Vagina (tissue), 2 donors: ENCODE measurements around the gene PTPN12. TPM values are rescaled to one million over a fixed set of nuclear protein-coding genes. Genes with fewer than 3 reads are reported as not detected.
A peak's percentile ranks its signal among the peaks of the same experiment; 100 is the strongest.

Experiments used
- DNase-seq, 2 donors: peaks; one replicate each; pipeline ENCODE4 v3.0.0-alpha.2; 2017; ENCODE audit errors: extremely low spot score in 2 of 2
- H3K27ac ChIP-seq: fragments of 200-600 bp; sonication (generic); one replicate; pipeline ENCODE4 v1.5.1; 2019
- H3K27me3 ChIP-seq: fragments of 200-600 bp; sonication (generic); one replicate; pipeline ENCODE4 v1.5.1; 2019
- H3K36me3 ChIP-seq, 2 donors: fragments of 200-600 bp; sonication (generic); one replicate each; pipeline ENCODE4 v1.5.1; 2017 to 2019
- H3K4me1 ChIP-seq: fragments of 200-600 bp; sonication (generic); one replicate; pipeline ENCODE4 v1.5.1; 2019
- H3K4me3 ChIP-seq, 2 donors: fragments of 200-600 bp; sonication (generic); 1 replicate in 1 of 2; 2 replicates in 1 of 2; pipeline ENCODE4 v1.5.1; 2016 to 2019
- H3K9me3 ChIP-seq: fragments of 200-600 bp; sonication (generic); one replicate; pipeline ENCODE4 v1.5.1; 2019
- POLR2A ChIP-seq, 2 donors: fragments of 450-650 bp; IDR thresholded peaks; one replicate each; pipeline ENCODE4 v1.6.1; 2017; ENCODE audit warnings: antibody characterized with exemption in 2 of 2, mild to moderate bottlenecking in 2 of 2, moderate library complexity in 2 of 2
- POLR2AphosphoS5 ChIP-seq, 2 donors: sonication (generic); formaldehyde crosslinking; IDR thresholded peaks; one replicate each; pipeline ENCODE4 v1.9.0; 2017; ENCODE audit warnings: antibody characterized with exemption in 2 of 2, mild to moderate bottlenecking in 2 of 2, low read depth in 1 of 2; ENCODE audit not compliant: insufficient read depth in 1 of 2
- intact Hi-C: fragments of 100-400 bp; cut with DNase I; formaldehyde crosslinking; loops from one replicate; pipeline ENCODE4 v1.15.1; 2023
- total RNA-seq: library from RNA; depleted of rRNA; stranded (reverse); fragments of >200 nt; gene quantifications from one replicate; pipeline ENCODE4 v1.2.3, GENCODE V29; 2016
- TF ChIP-seq, protein P1 (sequence below), 3 experiments: fragments of 450-650 bp in 2 of 3; fragments of 200-600 bp in 1 of 3; sonication (generic) in 1 of 3; IDR thresholded peaks; one replicate each; pipeline ENCODE4 v1.5.1; 2017 to 2019; ENCODE audit warnings: antibody characterized with exemption in 3 of 3, mild to moderate bottlenecking in 2 of 3, moderate library complexity in 2 of 3

PTPN12 gene
- total RNA-seq, result 106 TPM

- intact Hi-C loops, result loop anchor here (10.0 kb wide), 1 partner anchor 122 kb away; the partner anchor contains the start of gene GSAP
- DNase-seq, result peak in 1 of 2 donors; percentile 90
- H3K9me3 ChIP-seq, result no peaks in the 10 kb centered on the region
Observed at GRCh38 chr7:77537136-77537777, at the start of gene PTPN12. TSS of gene PTPN12 (plus strand) at chr7:77537295. CDS start at chr7:77537547, 252 bp downstream.

DNA sequence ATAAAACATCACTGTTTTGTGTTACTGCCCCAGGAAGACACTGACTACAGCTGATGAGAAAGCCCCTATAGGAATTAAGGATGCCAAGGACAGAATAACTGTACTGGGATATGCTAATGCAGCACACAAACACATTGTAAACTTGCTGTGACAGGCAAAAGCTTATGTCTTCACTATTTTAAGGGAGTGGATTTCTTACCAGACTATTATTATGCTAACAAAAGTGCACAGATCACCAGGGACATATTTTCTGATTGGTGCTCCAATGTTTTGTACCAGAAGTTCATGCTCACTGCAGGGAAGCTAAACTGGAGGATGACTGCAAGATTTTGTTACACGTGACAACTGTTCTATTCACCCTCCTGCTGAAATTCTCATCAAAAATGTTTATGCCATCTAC is 48.1 kb upstream of the PTPN12 start:
- TF ChIP-seq POLR2AphosphoS5 (IDR thresholded peaks at IDR 0.05; ENCODE audit: insufficient read depth in 1 of 2, low read depth in 1 of 2) (no peak), POLR2A (IDR thresholded peaks at IDR 0.05) (no peak)
- TF ChIP-seq, protein P1, sequence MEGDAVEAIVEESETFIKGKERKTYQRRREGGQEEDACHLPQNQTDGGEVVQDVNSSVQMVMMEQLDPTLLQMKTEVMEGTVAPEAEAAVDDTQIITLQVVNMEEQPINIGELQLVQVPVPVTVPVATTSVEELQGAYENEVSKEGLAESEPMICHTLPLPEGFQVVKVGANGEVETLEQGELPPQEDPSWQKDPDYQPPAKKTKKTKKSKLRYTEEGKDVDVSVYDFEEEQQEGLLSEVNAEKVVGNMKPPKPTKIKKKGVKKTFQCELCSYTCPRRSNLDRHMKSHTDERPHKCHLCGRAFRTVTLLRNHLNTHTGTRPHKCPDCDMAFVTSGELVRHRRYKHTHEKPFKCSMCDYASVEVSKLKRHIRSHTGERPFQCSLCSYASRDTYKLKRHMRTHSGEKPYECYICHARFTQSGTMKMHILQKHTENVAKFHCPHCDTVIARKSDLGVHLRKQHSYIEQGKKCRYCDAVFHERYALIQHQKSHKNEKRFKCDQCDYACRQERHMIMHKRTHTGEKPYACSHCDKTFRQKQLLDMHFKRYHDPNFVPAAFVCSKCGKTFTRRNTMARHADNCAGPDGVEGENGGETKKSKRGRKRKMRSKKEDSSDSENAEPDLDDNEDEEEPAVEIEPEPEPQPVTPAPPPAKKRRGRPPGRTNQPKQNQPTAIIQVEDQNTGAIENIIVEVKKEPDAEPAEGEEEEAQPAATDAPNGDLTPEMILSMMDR (IDR thresholded peaks at IDR 0.05), result no peak
- DNase-seq, result no peak
- intact Hi-C loops, result no loop called here
- Histone ChIP-seq H3K9me3 (no peaks in the 10 kb centered on the region), H3K36me3 (no peaks in the 10 kb centered on the region), H3K27ac (no peak overlapping the region), H3K4me3 (no peak overlapping the region), H3K27me3 (no peaks in the 10 kb centered on the region), H3K4me1 (no peaks in the 10 kb centered on the region)

More at GRCh38 chr7:77537136-77537777, at the start of gene PTPN12:
- Histone ChIP-seq H3K27me3 (no peaks in the 10 kb centered on the region), H3K4me3 (peak within 1 kb of the TSS; percentile 72 to 79), H3K4me1 (peaks cover 40% of the 10 kb centered on the region), H3K36me3 (no peaks in the 10 kb centered on the region), H3K27ac (peak within 1 kb of the TSS; percentile 89)
- no peak for TF ChIP-seq POLR2AphosphoS5 (IDR thresholded peaks at IDR 0.05; ENCODE audit: insufficient read depth in 1 of 2, low read depth in 1 of 2)
- TF ChIP-seq POLR2A (IDR thresholded peaks at IDR 0.05), result no peak
- TF ChIP-seq, protein P1 (IDR thresholded peaks at IDR 0.05), result no peak

DNA sequence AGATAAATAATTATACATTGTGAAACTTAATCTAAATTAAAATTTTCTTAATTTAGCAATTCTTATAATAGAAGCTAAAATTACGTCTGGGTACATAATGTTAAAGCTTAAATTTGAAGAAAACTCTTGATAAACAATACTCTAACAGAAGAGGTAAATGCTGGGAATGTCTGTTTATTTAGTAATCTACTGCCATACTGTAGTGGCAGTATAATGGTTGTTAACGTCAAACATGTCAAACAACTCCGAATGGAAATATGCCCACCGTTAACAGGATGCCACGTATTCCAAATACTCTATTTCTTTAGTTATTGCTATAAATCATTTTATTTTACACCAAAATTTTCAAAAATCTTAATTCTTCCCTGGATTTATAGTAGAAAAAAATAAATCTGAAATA is 40.0 kb upstream of the PTPN12 start:
- Histone ChIP-seq H3K4me1 (no peaks in the 10 kb centered on the region), H3K36me3 (no peaks in the 10 kb centered on the region), H3K27me3 (no peaks in the 10 kb centered on the region), H3K4me3 (no peak overlapping the region), H3K9me3 (no peaks in the 10 kb centered on the region), H3K27ac (no peak overlapping the region)
- DNase-seq, result no peak
- TF ChIP-seq, protein P1 (IDR thresholded peaks at IDR 0.05), result no peak
- intact Hi-C loops, result no loop called here

- H3K9me3 ChIP-seq, result no peaks in the 10 kb centered on the region
- intact Hi-C loops, result no loop called here
- TF ChIP-seq, protein P1 (IDR thresholded peaks at IDR 0.05), result no peak
- TF ChIP-seq POLR2A (IDR thresholded peaks at IDR 0.05), result no peak
- no peak for TF ChIP-seq POLR2AphosphoS5 (IDR thresholded peaks at IDR 0.05; ENCODE audit: insufficient read depth in 1 of 2, low read depth in 1 of 2)
- DNase-seq, result no peak
- no peaks in the 10 kb centered on the region for H3K4me1 ChIP-seq
- no peaks in the 10 kb centered on the region for H3K27me3 ChIP-seq
- no peak overlapping the region for H3K4me3 ChIP-seq
- H3K27ac ChIP-seq, result no peak overlapping the region
- H3K36me3 ChIP-seq, result no peaks in the 10 kb centered on the region
Observed at GRCh38 chr7:77498659-77499379, 38.3 kb upstream of the PTPN12 start.

DNA sequence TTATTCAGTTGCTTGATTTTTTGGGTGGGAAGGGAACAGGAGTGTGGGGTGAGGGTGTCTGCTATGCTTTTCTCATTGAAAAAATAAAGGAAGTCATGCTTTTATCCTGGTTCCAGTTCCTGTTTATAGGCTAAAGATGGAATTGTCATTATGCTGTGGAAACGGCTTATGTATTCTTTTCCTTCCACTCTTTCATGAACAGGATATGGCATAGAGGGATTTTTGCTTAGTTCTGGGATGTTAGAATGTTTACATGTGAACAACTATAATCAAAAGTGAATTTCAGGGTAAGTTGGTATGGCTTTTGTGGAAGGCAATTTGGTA is 35.9 kb upstream of the PTPN12 start:
- TF ChIP-seq POLR2A (IDR thresholded peaks at IDR 0.05) (no peak), POLR2AphosphoS5 (IDR thresholded peaks at IDR 0.05; ENCODE audit: insufficient read depth in 1 of 2, low read depth in 1 of 2) (no peak)
- TF ChIP-seq, protein P1 (IDR thresholded peaks at IDR 0.05), result no peak
- Histone ChIP-seq H3K4me1 (no peaks in the 10 kb centered on the region), H3K4me3 (no peak overlapping the region), H3K27ac (no peak overlapping the region), H3K27me3 (no peaks in the 10 kb centered on the region), H3K36me3 (no peaks in the 10 kb centered on the region), H3K9me3 (no peaks in the 10 kb centered on the region)
- intact Hi-C loops, result no loop called here
- no peak for DNase-seq
